ENCODE data around the gene CCSAP.
"Not testable (repeated sequence)": the region's sequence is repeated elsewhere in the genome, so short reads cannot be mapped to it uniquely, and the experiment has no call there.

Gene CCSAP

DNA sequence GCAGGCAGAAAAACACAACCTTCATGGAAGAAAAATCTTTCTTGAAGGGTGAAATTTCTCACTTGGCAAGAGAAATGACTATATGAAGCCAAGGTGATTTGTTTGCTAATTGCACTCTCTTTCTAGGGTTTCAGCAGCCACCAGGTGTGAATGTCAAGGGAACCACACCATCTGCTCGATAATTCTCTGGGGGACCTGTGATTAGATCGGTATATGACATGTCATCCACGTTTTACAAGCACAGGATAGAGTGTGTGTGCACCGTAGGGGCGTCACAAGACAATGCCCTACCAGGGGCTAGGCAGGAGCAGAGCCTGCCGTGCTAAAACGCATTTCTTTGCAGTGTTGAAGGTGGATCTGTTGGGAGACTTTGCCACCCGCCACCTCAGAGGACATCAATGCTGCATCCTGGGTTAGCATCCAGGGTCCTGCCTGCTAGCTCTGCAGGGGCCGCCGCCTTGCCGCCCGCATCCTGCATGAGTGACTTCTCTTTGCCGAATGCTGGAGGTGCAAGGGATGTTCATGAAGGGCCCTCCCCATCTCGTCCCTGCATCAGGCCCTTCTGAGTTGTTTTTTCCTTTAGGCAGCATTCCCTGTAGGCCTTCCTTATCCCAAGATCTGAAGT lies 37.8 kb upstream of the CCSAP start:
- peak overlapping the region; percentile 35 for H3K4me2 ChIP-seq (ENCODE audit: low read length)
- H3K27me3 ChIP-seq (ENCODE audit: low read depth, low read length), result peaks cover 43% of the 10 kb centered on the region
- no peaks in the 10 kb centered on the region for H3K79me2 ChIP-seq (ENCODE audit: low read length)
- H4K20me1 ChIP-seq (ENCODE audit: insufficient read depth, low read length), result no peaks in the 10 kb centered on the region
- no peaks in the 10 kb centered on the region for H3K9me3 ChIP-seq (ENCODE audit: insufficient read depth, low read length)
- no peak overlapping the region for H3K27ac ChIP-seq (ENCODE audit: low read length)
- no peaks in the 10 kb centered on the region for H3K36me3 ChIP-seq (replicated peaks; ENCODE audit: low read depth, low read length)
- peak overlapping the region; percentile 5; the same call in 1 of the 2 replicates for H3K4me3 ChIP-seq (ENCODE audit: low read length)
- peak overlapping the region; percentile 24; the same call in 1 of the 2 replicates for H2AFZ ChIP-seq (ENCODE audit: low read depth, low read length)
- TF ChIP-seq, protein P1, sequence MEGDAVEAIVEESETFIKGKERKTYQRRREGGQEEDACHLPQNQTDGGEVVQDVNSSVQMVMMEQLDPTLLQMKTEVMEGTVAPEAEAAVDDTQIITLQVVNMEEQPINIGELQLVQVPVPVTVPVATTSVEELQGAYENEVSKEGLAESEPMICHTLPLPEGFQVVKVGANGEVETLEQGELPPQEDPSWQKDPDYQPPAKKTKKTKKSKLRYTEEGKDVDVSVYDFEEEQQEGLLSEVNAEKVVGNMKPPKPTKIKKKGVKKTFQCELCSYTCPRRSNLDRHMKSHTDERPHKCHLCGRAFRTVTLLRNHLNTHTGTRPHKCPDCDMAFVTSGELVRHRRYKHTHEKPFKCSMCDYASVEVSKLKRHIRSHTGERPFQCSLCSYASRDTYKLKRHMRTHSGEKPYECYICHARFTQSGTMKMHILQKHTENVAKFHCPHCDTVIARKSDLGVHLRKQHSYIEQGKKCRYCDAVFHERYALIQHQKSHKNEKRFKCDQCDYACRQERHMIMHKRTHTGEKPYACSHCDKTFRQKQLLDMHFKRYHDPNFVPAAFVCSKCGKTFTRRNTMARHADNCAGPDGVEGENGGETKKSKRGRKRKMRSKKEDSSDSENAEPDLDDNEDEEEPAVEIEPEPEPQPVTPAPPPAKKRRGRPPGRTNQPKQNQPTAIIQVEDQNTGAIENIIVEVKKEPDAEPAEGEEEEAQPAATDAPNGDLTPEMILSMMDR (IDR thresholded peaks at IDR 0.05; ENCODE audit: low read depth, low read length), result no peak
- no peak for TF ChIP-seq EZH2phosphoT487 (IDR thresholded peaks at IDR 0.05; ENCODE audit: low read depth)
- peaks cover 25% of the 10 kb centered on the region for H3K4me1 ChIP-seq (ENCODE audit: low read length)
- no peak overlapping the region for H3K9ac ChIP-seq (ENCODE audit: low read length)

DNA sequence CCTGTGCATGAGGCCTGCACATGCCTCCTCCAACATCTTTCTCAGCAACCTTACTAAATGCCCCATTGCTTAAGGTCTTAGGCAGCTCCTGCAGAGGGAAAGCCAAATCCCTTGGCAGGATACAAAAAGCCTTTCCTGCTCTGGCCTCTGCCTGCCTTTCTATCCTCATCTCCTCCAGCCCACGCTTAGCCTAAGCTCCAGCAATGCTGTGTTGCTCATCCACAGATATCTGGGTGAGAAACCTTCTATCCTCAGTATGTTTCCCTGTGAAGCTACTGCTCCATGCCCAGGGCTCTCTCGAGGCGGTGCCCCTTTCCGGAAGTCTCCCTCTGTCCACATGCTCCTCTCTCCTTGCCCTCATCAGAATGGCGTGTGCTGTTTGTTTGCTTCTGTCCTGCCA lies 37.0 kb upstream of the CCSAP start:
- Histone ChIP-seq H3K27me3 (ENCODE audit: low read depth, low read length) (peaks cover 35% of the 10 kb centered on the region), H3K27ac (ENCODE audit: low read length) (no peak overlapping the region), H3K4me2 (ENCODE audit: low read length) (peak overlapping the region; percentile 35; the same call in 1 of the 2 replicates), H3K9me3 (ENCODE audit: insufficient read depth, low read length) (no peaks in the 10 kb centered on the region), H3K4me3 (ENCODE audit: low read length) (no peak overlapping the region), H2AFZ (ENCODE audit: low read depth, low read length) (peak overlapping the region; percentile 49; the same call in 1 of the 2 replicates), H3K9ac (ENCODE audit: low read length) (no peak overlapping the region), H3K4me1 (ENCODE audit: low read length) (peaks cover 21% of the 10 kb centered on the region), H4K20me1 (ENCODE audit: insufficient read depth, low read length) (no peaks in the 10 kb centered on the region), H3K36me3 (replicated peaks; ENCODE audit: low read depth, low read length) (no peaks in the 10 kb centered on the region), H3K79me2 (ENCODE audit: low read length) (no peaks in the 10 kb centered on the region)
- TF ChIP-seq EZH2phosphoT487 (IDR thresholded peaks at IDR 0.05; ENCODE audit: low read depth), result no peak
- TF ChIP-seq, protein P1 (IDR thresholded peaks at IDR 0.05; ENCODE audit: low read depth, low read length), result no peak

DNA sequence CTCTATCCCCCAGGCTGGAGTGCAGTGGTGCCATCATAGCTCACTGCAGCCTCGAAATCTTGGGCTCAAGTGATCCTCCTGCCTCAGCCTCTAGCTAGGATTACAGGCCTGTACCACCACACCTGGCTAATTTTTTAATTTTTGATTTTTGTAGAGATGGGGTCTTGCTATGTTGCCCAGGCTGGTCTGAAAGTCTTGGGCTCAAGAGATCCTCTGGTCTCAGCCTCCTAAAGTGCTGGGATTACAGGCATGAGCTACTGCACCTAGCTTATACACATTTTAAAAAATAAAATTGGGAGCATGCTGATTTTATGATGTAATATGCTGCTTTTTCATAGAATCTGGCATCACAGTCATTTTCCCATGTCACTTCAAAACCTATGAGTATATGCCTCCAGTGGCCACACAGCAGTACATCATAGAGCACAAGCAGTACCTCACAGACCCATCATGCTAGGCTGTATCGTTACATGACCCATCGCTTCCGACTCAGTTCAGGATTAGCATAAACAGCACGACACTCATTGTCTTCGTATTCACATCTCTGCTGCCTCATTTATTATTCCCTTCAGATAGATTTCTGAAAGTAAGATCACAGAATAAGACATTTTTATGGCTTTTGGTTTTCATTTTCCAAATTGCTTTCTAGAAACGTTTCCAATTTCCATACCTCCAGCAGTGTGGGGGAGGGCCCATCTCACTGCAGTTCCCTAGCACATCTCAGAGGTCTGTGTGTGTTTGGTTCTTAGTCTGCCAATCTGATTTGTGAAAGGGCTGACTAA lies 35.9 kb upstream of the CCSAP start:
- Histone ChIP-seq H3K27ac (ENCODE audit: low read length) (no peak overlapping the region), H3K4me1 (ENCODE audit: low read length) (peaks cover 16% of the 10 kb centered on the region), H2AFZ (ENCODE audit: low read depth, low read length) (no peak overlapping the region), H4K20me1 (ENCODE audit: insufficient read depth, low read length) (no peaks in the 10 kb centered on the region), H3K79me2 (ENCODE audit: low read length) (no peaks in the 10 kb centered on the region), H3K36me3 (replicated peaks; ENCODE audit: low read depth, low read length) (no peaks in the 10 kb centered on the region), H3K9me3 (ENCODE audit: insufficient read depth, low read length) (no peaks in the 10 kb centered on the region), H3K9ac (ENCODE audit: low read length) (no peak overlapping the region), H3K27me3 (ENCODE audit: low read depth, low read length) (peaks cover 25% of the 10 kb centered on the region), H3K4me2 (ENCODE audit: low read length) (no peak overlapping the region), H3K4me3 (ENCODE audit: low read length) (no peak overlapping the region)
- no peak for TF ChIP-seq EZH2phosphoT487 (IDR thresholded peaks at IDR 0.05; ENCODE audit: low read depth)
- TF ChIP-seq, protein P1 (IDR thresholded peaks at IDR 0.05; ENCODE audit: low read depth, low read length), result no peak

DNA sequence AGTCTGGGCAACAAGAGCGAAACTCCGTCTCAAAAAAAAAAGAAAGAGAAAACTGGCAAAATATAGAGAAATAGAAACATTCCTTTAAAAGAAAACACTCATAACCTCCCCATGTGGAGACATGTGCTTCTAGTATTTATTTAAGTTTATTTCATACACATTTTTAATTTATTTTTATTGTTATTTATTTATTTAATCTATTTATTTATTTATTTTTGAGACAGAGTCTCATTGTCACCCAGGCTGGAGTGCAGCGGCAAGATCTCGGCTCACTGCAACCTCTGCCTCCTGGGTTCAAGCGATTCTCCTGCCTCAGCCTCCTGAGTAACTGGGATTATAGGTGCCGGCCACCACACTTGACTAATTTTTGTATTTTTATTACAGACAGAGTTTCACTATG lies 35.2 kb upstream of the CCSAP start:
- H3K9ac ChIP-seq (ENCODE audit: low read length); H3K79me2 ChIP-seq (ENCODE audit: low read length): not testable (repeated sequence)
- H3K27me3 ChIP-seq (ENCODE audit: low read depth, low read length), result peaks cover 25% of the 10 kb centered on the region

More for the DNA sequence above, 35.2 kb upstream of the CCSAP start:
- H3K4me3 ChIP-seq (ENCODE audit: low read length); H4K20me1 ChIP-seq (ENCODE audit: insufficient read depth, low read length); H3K4me2 ChIP-seq (ENCODE audit: low read length); H3K9me3 ChIP-seq (ENCODE audit: insufficient read depth, low read length); H3K27ac ChIP-seq (ENCODE audit: low read length); H2AFZ ChIP-seq (ENCODE audit: low read depth, low read length); H3K36me3 ChIP-seq (replicated peaks; ENCODE audit: low read depth, low read length): not testable (repeated sequence)
- H3K4me1 ChIP-seq (ENCODE audit: low read length), result peaks cover 16% of the 10 kb centered on the region

Data from OCI-LY3 (cell line).